ENCODE results near the gene MCF2. TPM values are rescaled to one million over a fixed set of nuclear protein-coding genes. Genes with fewer than 3 reads are reported as not detected.

MCF2 gene, protein sequence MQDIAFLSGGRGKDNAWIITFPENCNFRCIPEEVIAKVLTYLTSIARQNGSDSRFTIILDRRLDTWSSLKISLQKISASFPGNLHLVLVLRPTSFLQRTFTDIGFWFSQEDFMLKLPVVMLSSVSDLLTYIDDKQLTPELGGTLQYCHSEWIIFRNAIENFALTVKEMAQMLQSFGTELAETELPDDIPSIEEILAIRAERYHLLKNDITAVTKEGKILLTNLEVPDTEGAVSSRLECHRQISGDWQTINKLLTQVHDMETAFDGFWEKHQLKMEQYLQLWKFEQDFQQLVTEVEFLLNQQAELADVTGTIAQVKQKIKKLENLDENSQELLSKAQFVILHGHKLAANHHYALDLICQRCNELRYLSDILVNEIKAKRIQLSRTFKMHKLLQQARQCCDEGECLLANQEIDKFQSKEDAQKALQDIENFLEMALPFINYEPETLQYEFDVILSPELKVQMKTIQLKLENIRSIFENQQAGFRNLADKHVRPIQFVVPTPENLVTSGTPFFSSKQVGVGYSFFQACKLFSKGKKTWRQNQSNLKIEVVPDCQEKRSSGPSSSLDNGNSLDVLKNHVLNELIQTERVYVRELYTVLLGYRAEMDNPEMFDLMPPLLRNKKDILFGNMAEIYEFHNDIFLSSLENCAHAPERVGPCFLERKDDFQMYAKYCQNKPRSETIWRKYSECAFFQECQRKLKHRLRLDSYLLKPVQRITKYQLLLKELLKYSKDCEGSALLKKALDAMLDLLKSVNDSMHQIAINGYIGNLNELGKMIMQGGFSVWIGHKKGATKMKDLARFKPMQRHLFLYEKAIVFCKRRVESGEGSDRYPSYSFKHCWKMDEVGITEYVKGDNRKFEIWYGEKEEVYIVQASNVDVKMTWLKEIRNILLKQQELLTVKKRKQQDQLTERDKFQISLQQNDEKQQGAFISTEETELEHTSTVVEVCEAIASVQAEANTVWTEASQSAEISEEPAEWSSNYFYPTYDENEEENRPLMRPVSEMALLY
- total RNA-seq (2022; extraction: Qiagen RNA extraction), result 0.05 to 0.07 TPM (median 0.07 TPM) in 3 of 5 replicates, not detected in the others

GRCh38 chrX:139708067-139708466 is at the start of gene MCF2:
TSS of gene MCF2 (minus strand) at chrX:139708167. CDS start at chrX:139651744, 56,423 bp downstream.

Other genes with a start within 250 kb of the MCF2 start
- not detected in 5 replicates for gene F9, start 177.4 kb downstream of the MCF2 start, total RNA-seq (2022; extraction: Qiagen RNA extraction)
- gene ATP11C, start 224.9 kb upstream of the MCF2 start, total RNA-seq (2022; extraction: Qiagen RNA extraction), result 8.7 to 13.8 TPM (median 10.8 TPM) in 5 replicates